Measurements from ENCODE around the gene CENPVL1.
"Not testable (repeated sequence)": the region's sequence is repeated elsewhere in the genome, so short reads cannot be mapped to it uniquely, and the experiment has no call there.

The CENPVL1 gene

GRCh38 chrX:51710277-51711164 lies at the start of gene CENPVL1:
CENPVL1 (plus strand) TSS chrX:51710512; CDS start chrX:51710512, 0 bp downstream.
- H3K9me3 ChIP-seq (ENCODE audit: severe bottlenecking); H3K4me3 ChIP-seq (ENCODE audit: low read depth, low read length); H3K27me3 ChIP-seq (ENCODE audit: insufficient read depth, low read depth, severe bottlenecking); H3K36me3 ChIP-seq; DNase-seq; H3K27ac ChIP-seq: not testable (repeated sequence)

GRCh38 chrX:51665981-51666380 lies 44.3 kb upstream of the CENPVL1 start:
- no peak for TF ChIP-seq CTCF (IDR thresholded peaks at IDR 0.05; ENCODE audit: low read depth, low read length)
- no peak overlapping the region for H3K27ac ChIP-seq
- H3K9me3 ChIP-seq (ENCODE audit: severe bottlenecking) = no peaks in the 10 kb centered on the region

GRCh38 chrX:51679689-51680433 lies 30.5 kb upstream of the CENPVL1 start:
- not testable (repeated sequence) for H3K27ac ChIP-seq

More at GRCh38 chrX:51665981-51666380, 44.3 kb upstream of the CENPVL1 start:
- no peaks in the 10 kb centered on the region for H3K36me3 ChIP-seq
- no peak for DNase-seq
- no peak overlapping the region for H3K4me3 ChIP-seq (ENCODE audit: low read depth, low read length)
- peaks cover 43% of the 10 kb centered on the region for H3K27me3 ChIP-seq (ENCODE audit: insufficient read depth, low read depth, severe bottlenecking)

GRCh38 chrX:51681808-51682719 lies 28.2 kb upstream of the CENPVL1 start:
- not testable (repeated sequence) for DNase-seq; H3K27ac ChIP-seq; H3K9me3 ChIP-seq (ENCODE audit: severe bottlenecking); H3K36me3 ChIP-seq; H3K27me3 ChIP-seq (ENCODE audit: insufficient read depth, low read depth, severe bottlenecking); H3K4me3 ChIP-seq (ENCODE audit: low read depth, low read length)

More at GRCh38 chrX:51679689-51680433, 30.5 kb upstream of the CENPVL1 start:
- H3K9me3 ChIP-seq (ENCODE audit: severe bottlenecking); DNase-seq; H3K4me3 ChIP-seq (ENCODE audit: low read depth, low read length); H3K27me3 ChIP-seq (ENCODE audit: insufficient read depth, low read depth, severe bottlenecking); H3K36me3 ChIP-seq: not testable (repeated sequence)

- DNase-seq; H3K27me3 ChIP-seq (ENCODE audit: insufficient read depth, low read depth, severe bottlenecking); H3K27ac ChIP-seq; H3K9me3 ChIP-seq (ENCODE audit: severe bottlenecking); H3K4me3 ChIP-seq (ENCODE audit: low read depth, low read length); H3K36me3 ChIP-seq: not testable (repeated sequence)
Measured at GRCh38 chrX:51682720-51683062, 27.6 kb upstream of the CENPVL1 start, which contains the start of gene CENPVL2. CENPVL2 (minus strand) TSS chrX:51682831; CDS start chrX:51682831, 0 bp downstream.

GRCh38 chrX:51694254-51694653 lies 16.1 kb upstream of the CENPVL1 start:
- TF ChIP-seq CTCF (IDR thresholded peaks at IDR 0.05; ENCODE audit: low read depth, low read length) = no peak
- Histone ChIP-seq H3K9me3 (ENCODE audit: severe bottlenecking) (no peaks in the 10 kb centered on the region), H3K27ac (no peak overlapping the region), H3K4me3 (ENCODE audit: low read depth, low read length) (no peak overlapping the region), H3K36me3 (no peaks in the 10 kb centered on the region), H3K27me3 (ENCODE audit: insufficient read depth, low read depth, severe bottlenecking) (peaks cover 39% of the 10 kb centered on the region)
- DNase-seq = peak; percentile 0

GRCh38 chrX:51697397-51697796 lies 12.9 kb upstream of the CENPVL1 start:
- Histone ChIP-seq H3K4me3 (ENCODE audit: low read depth, low read length) (no peak overlapping the region), H3K36me3 (no peaks in the 10 kb centered on the region), H3K9me3 (ENCODE audit: severe bottlenecking) (no peaks in the 10 kb centered on the region), H3K27ac (no peak overlapping the region), H3K27me3 (ENCODE audit: insufficient read depth, low read depth, severe bottlenecking) (peaks cover 44% of the 10 kb centered on the region)
- no peak for TF ChIP-seq CTCF (IDR thresholded peaks at IDR 0.05; ENCODE audit: low read depth, low read length)
- DNase-seq = peak; percentile 1

- not testable (repeated sequence) for H3K27me3 ChIP-seq (ENCODE audit: insufficient read depth, low read depth, severe bottlenecking); H3K36me3 ChIP-seq; H3K27ac ChIP-seq; H3K4me3 ChIP-seq (ENCODE audit: low read depth, low read length); H3K9me3 ChIP-seq (ENCODE audit: severe bottlenecking); DNase-seq
Measured at GRCh38 chrX:51712943-51713647, 2.8 kb downstream of the CENPVL1 start.
